GM18520 (cell line): ENCODE results near the gene CCDC60.

ENCODE experiments used
- ATAC-seq: cut with Tn5 transposase; IDR thresholded peaks from one replicate; pipeline ENCODE4 v1.9.1; 2021; ENCODE audit not compliant: unreplicated experiment

Gene CCDC60

GRCh38 chr12:119334430-119335170 lies at the start of gene CCDC60:
Gene CCDC60 (plus strand): TSS chr12:119334729. CDS start chr12:119335177, 448 bp downstream.
- no peak for ATAC-seq

- ATAC-seq, result no peak
Measured at GRCh38 chr12:119288576-119288975, 46.0 kb upstream of the CCDC60 start.

- ATAC-seq, result no peak
Measured at GRCh38 chr12:119292893-119293630, 41.5 kb upstream of the CCDC60 start.

- ATAC-seq, result no peak
Measured at GRCh38 chr12:119294211-119294610, 40.3 kb upstream of the CCDC60 start.

- no peak for ATAC-seq
Measured at GRCh38 chr12:119296535-119296934, 38.0 kb upstream of the CCDC60 start.

GRCh38 chr12:119299130-119299529 lies 35.4 kb upstream of the CCDC60 start:
- no peak for ATAC-seq

- ATAC-seq, result no peak
Measured at GRCh38 chr12:119301379-119301778, 33.1 kb upstream of the CCDC60 start.

GRCh38 chr12:119302451-119303080 lies 32.0 kb upstream of the CCDC60 start:
- ATAC-seq, result no peak

- ATAC-seq, result no peak
Measured at GRCh38 chr12:119306593-119306992, 27.9 kb upstream of the CCDC60 start.

- ATAC-seq, result no peak
Measured at GRCh38 chr12:119307747-119308146, 26.8 kb upstream of the CCDC60 start.

- no peak for ATAC-seq
Measured at GRCh38 chr12:119308708-119309456, 25.6 kb upstream of the CCDC60 start.

GRCh38 chr12:119311878-119312277 lies 22.7 kb upstream of the CCDC60 start:
- no peak for ATAC-seq

GRCh38 chr12:119312904-119313303 lies 21.6 kb upstream of the CCDC60 start:
- ATAC-seq, result no peak

GRCh38 chr12:119314290-119314689 lies 20.2 kb upstream of the CCDC60 start:
- ATAC-seq, result no peak

- ATAC-seq, result no peak
Measured at GRCh38 chr12:119319638-119320037, 14.9 kb upstream of the CCDC60 start.

GRCh38 chr12:119320678-119321077 lies 13.9 kb upstream of the CCDC60 start:
- no peak for ATAC-seq

GRCh38 chr12:119322301-119322723 lies 12.2 kb upstream of the CCDC60 start:
- no peak for ATAC-seq

- ATAC-seq, result no peak
Measured at GRCh38 chr12:119325813-119326212, 8.7 kb upstream of the CCDC60 start.

GRCh38 chr12:119326341-119326740 lies 8.2 kb upstream of the CCDC60 start:
- no peak for ATAC-seq

GRCh38 chr12:119327471-119327870 lies 7.1 kb upstream of the CCDC60 start:
- ATAC-seq, result no peak

- no peak for ATAC-seq
Measured at GRCh38 chr12:119328111-119328510, 6.4 kb upstream of the CCDC60 start.
